GM19351 (cell line): ENCODE measurements around the gene MINPP1.
A peak's percentile ranks its signal among the peaks of the same experiment; 100 is the strongest.
"Not testable (repeated sequence)": the region's sequence is repeated elsewhere in the genome, so short reads cannot be mapped to it uniquely, and the experiment has no call there.

Experiments used
- ATAC-seq: cut with Tn5 transposase; IDR thresholded peaks from one replicate; pipeline ENCODE4 v1.9.1; 2021; ENCODE audit warnings: mild to moderate bottlenecking, moderate library complexity; ENCODE audit not compliant: unreplicated experiment

MINPP1 gene

GRCh38 chr10:87504640-87505365, at the start of gene MINPP1:
Gene MINPP1 (plus strand): TSS chr10:87504893. CDS start chr10:87504916, 23 bp downstream.
- peak; percentile 85 for ATAC-seq

GRCh38 chr10:87456586-87457220, 48.0 kb upstream of the MINPP1 start:
- not testable (repeated sequence) for ATAC-seq

GRCh38 chr10:87461751-87462150, 42.9 kb upstream of the MINPP1 start:
- not testable (repeated sequence) for ATAC-seq

GRCh38 chr10:87466849-87467248, 37.8 kb upstream of the MINPP1 start:
- ATAC-seq, result not testable (repeated sequence)

GRCh38 chr10:87488733-87489132, 16.0 kb upstream of the MINPP1 start:
- not testable (repeated sequence) for ATAC-seq

- ATAC-seq, result not testable (repeated sequence)
These were observed 14.4 kb upstream of the MINPP1 start for GRCh38 chr10:87490285-87490684.

GRCh38 chr10:87492450-87492849, 12.2 kb upstream of the MINPP1 start:
- ATAC-seq, result not testable (repeated sequence)

GRCh38 chr10:87495446-87495845, 9.2 kb upstream of the MINPP1 start:
- ATAC-seq, result not testable (repeated sequence)

GRCh38 chr10:87497386-87497785, 7.3 kb upstream of the MINPP1 start:
- not testable (repeated sequence) for ATAC-seq

GRCh38 chr10:87498106-87498789, 6.4 kb upstream of the MINPP1 start:
- not testable (repeated sequence) for ATAC-seq

GRCh38 chr10:87500646-87501048, 4.0 kb upstream of the MINPP1 start:
- ATAC-seq, result no peak

- no peak for ATAC-seq
These were observed 1.3 kb upstream of the MINPP1 start for GRCh38 chr10:87503401-87503800.

- no peak for ATAC-seq
These were observed 807 bp upstream of the MINPP1 start for GRCh38 chr10:87503886-87504285.

GRCh38 chr10:87504307-87504639, 420 bp upstream of the MINPP1 start:
- ATAC-seq, result no peak

GRCh38 chr10:87505366-87506111, 846 bp downstream of the MINPP1 start:
- peak; percentile 63 for ATAC-seq

GRCh38 chr10:87506956-87507355, 2.3 kb downstream of the MINPP1 start:
- no peak for ATAC-seq

GRCh38 chr10:87507879-87508483, 3.3 kb downstream of the MINPP1 start:
- no peak for ATAC-seq

GRCh38 chr10:87508837-87509236, 4.1 kb downstream of the MINPP1 start:
- ATAC-seq, result no peak

- ATAC-seq, result no peak
These were observed 5.3 kb downstream of the MINPP1 start for GRCh38 chr10:87510025-87510424.

- ATAC-seq, result no peak
These were observed 6.8 kb downstream of the MINPP1 start for GRCh38 chr10:87511526-87511925.

- ATAC-seq, result no peak
These were observed 14.2 kb downstream of the MINPP1 start for GRCh38 chr10:87518937-87519336.
